ENCODE data around the gene VAV2.
"Not testable (repeated sequence)": the region's sequence is repeated elsewhere in the genome, so short reads cannot be mapped to it uniquely, and the experiment has no call there.

Gene VAV2

GRCh38 chr9:133939845-133940244 lies 52.3 kb downstream of the VAV2 start:
- no peak for DNase-seq

GRCh38 chr9:133939171-133939785 lies 52.8 kb downstream of the VAV2 start:
- DNase-seq, result no peak

GRCh38 chr9:133938753-133939152 lies 53.4 kb downstream of the VAV2 start:
- no peak for DNase-seq

- no peak for DNase-seq
Measured at GRCh38 chr9:133938086-133938485, 54.0 kb downstream of the VAV2 start.

GRCh38 chr9:133937120-133937519 lies 55.0 kb downstream of the VAV2 start:
- no peak for DNase-seq

GRCh38 chr9:133935328-133936005 lies 56.7 kb downstream of the VAV2 start:
- DNase-seq, result peak in 9 of 58 donors; percentile 14 to 48 (median 25)

GRCh38 chr9:133934482-133935232 lies 57.5 kb downstream of the VAV2 start:
- DNase-seq, result peak in 6 of 58 donors; percentile 9 to 27 (median 18)

- no peak for DNase-seq
Measured at GRCh38 chr9:133933426-133934026, 58.6 kb downstream of the VAV2 start.

GRCh38 chr9:133932633-133933032 lies 59.5 kb downstream of the VAV2 start:
- no peak for DNase-seq

GRCh38 chr9:133932181-133932580 lies 59.9 kb downstream of the VAV2 start:
- DNase-seq, result no peak

GRCh38 chr9:133930682-133931485 lies 61.2 kb downstream of the VAV2 start:
- peak in 2 of 58 donors; percentile 21 to 22 for DNase-seq

- DNase-seq, result no peak
Measured at GRCh38 chr9:133930046-133930681, 62.0 kb downstream of the VAV2 start.

- DNase-seq, result no peak
Measured at GRCh38 chr9:133929599-133929998, 62.5 kb downstream of the VAV2 start.

GRCh38 chr9:133928248-133928764 lies 63.8 kb downstream of the VAV2 start:
- peak in 17 of 58 donors; percentile 8 to 56 (median 25) for DNase-seq

GRCh38 chr9:133927041-133927440 lies 65.1 kb downstream of the VAV2 start:
- no peak for DNase-seq

- DNase-seq, result no peak
Measured at GRCh38 chr9:133926165-133926856, 65.8 kb downstream of the VAV2 start.

- DNase-seq, result no peak
Measured at GRCh38 chr9:133924453-133924852, 67.7 kb downstream of the VAV2 start.

GRCh38 chr9:133923608-133924007 lies 68.5 kb downstream of the VAV2 start:
- DNase-seq, result not testable (repeated sequence)

- no peak for DNase-seq
Measured at GRCh38 chr9:133921866-133922265, 70.3 kb downstream of the VAV2 start.

- DNase-seq, result no peak
Measured at GRCh38 chr9:133920471-133920870, 71.7 kb downstream of the VAV2 start.
